ENCODE results near the gene CRISPLD2.

DNA sequence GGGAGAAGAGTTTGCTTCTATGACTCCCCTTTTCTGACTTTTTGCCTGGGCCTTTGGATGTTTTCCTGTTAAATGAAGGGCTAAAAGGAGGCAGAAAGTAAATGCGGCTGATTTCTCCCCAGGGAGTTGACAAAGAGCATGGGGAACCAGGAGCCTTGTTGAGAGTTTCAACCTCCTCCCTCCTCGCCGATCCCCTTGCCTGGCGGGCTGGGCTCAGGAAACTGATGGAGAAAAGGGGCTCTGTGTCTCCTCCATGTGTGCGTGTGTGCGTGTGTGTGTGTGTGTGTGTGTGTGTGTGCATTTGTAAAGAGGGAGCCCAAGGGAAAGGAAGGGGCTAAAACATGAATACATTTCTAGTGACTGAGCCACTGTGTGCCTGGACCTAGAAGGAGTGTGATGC, 97.1 kb downstream of the CRISPLD2 start:
- TF ChIP-seq, protein P1, sequence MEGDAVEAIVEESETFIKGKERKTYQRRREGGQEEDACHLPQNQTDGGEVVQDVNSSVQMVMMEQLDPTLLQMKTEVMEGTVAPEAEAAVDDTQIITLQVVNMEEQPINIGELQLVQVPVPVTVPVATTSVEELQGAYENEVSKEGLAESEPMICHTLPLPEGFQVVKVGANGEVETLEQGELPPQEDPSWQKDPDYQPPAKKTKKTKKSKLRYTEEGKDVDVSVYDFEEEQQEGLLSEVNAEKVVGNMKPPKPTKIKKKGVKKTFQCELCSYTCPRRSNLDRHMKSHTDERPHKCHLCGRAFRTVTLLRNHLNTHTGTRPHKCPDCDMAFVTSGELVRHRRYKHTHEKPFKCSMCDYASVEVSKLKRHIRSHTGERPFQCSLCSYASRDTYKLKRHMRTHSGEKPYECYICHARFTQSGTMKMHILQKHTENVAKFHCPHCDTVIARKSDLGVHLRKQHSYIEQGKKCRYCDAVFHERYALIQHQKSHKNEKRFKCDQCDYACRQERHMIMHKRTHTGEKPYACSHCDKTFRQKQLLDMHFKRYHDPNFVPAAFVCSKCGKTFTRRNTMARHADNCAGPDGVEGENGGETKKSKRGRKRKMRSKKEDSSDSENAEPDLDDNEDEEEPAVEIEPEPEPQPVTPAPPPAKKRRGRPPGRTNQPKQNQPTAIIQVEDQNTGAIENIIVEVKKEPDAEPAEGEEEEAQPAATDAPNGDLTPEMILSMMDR (IDR thresholded peaks at IDR 0.05; ENCODE audit: low read length), result no peak
- no peak for TF ChIP-seq EZH2phosphoT487 (IDR thresholded peaks at IDR 0.05; ENCODE audit: low read length)
